Measurements from ENCODE around the gene MED13L. TPM values are rescaled to one million over a fixed set of nuclear protein-coding genes. Genes with fewer than 3 reads are reported as not detected.

The MED13L gene
- total RNA-seq (2021; fragmentation: NEBNext Ultra II Directional; extraction: Animal tissue kit (Norgen Biotek cat#: 25700)) (49.0 and 51.7 TPM in 2 replicates), polyA plus RNA-seq (2011; rRNA removed) (14.7 and 15.9 TPM in 2 replicates), polyA minus RNA-seq (2011; rRNA and poly(A)+ RNA removed) (108 and 121 TPM in 2 replicates)
- 16.0 TPM for polyA plus RNA-seq (2011; cell fraction: cytosol; rRNA removed)
- polyA plus RNA-seq (2011; cell fraction: nucleus; rRNA removed): 42.0 TPM
- 12.7 to 18.3 TPM (median 15.3 TPM) in 4 replicates for polyA plus RNA-seq (2012, experiment 1 of 2)
- 1.4 TPM for polyA plus RNA-seq (2012, experiment 2 of 2)
- polyA plus RNA-seq (2013, experiment 1 of 2): 13.5 TPM
- 12.2 TPM for polyA plus RNA-seq (2013, experiment 2 of 2)
- polyA minus RNA-seq (2011; cell fraction: cytosol; rRNA and poly(A)+ RNA removed): 37.8 TPM
- 231 TPM for polyA minus RNA-seq (2011; cell fraction: nucleus; rRNA and poly(A)+ RNA removed)
- long read RNA-seq, experiment 1, full-length matches to known transcripts: 1 of 19 reads
- long read RNA-seq, experiment 1, partial matches to known transcripts: 8 of 19 reads
- long read RNA-seq, experiment 1, other reads (novel, unspliced or antisense): 10 of 19 reads
- long read RNA-seq, experiment 2, partial matches to known transcripts: 0 of 1 reads
- long read RNA-seq, experiment 2, other reads (novel, unspliced or antisense): 1 of 1 reads

- H3K9me3 ChIP-seq (ENCODE audit: insufficient read depth in 2 of 2, low read depth in 1 of 2, low read length in 1 of 2): no peaks in the 10 kb centered on the region
- H3K18ac ChIP-seq (ENCODE audit: extremely low read depth, low read length): peak within 1 kb of the TSS; percentile 89
- peak within 1 kb of the TSS; percentile 2 for H3K56ac ChIP-seq (replicated peaks; ENCODE audit: insufficient read length, low read depth, low read length)
- peak within 1 kb of the TSS; percentile 58 to 99 (median 73); a peak in 6 of 7 replicates for H3K9ac ChIP-seq (replicated peaks in 1 of 4; ENCODE audit: extremely low read depth in 1 of 4, low read depth in 3 of 4, low read length in 3 of 4)
- FAIRE-seq (no peak), DNase-seq (ENCODE audit: low read depth in 1 of 2, low spot score in 2 of 2) (peak; percentile 47 to 87)
- no peak within 1 kb of the TSS for H4K91ac ChIP-seq (replicated peaks; ENCODE audit: insufficient read length, low read length)
- no peak within 1 kb of the TSS for H3K4ac ChIP-seq (replicated peaks; ENCODE audit: insufficient read length, low read depth, low read length)
- no peak within 1 kb of the TSS; the same call in none of the 2 replicates for H2BK5ac ChIP-seq (ENCODE audit: low read depth, low read length)
- H2AK5ac ChIP-seq (ENCODE audit: low read depth, low read length): no peak within 1 kb of the TSS
- peak within 1 kb of the TSS; percentile 69; the same call in 1 of the 2 replicates for H3K27ac ChIP-seq (ENCODE audit: low read depth, low read length)
- peaks cover 9 to 41% of the 10 kb centered on the region in 2 experiments; a peak in 3 of 4 replicates for H3K79me2 ChIP-seq (ENCODE audit: control insufficient read depth in 1 of 2, insufficient read depth in 2 of 2, low read length in 2 of 2)
- H2BK20ac ChIP-seq (ENCODE audit: low read length): no peak within 1 kb of the TSS
- peak within 1 kb of the TSS; percentile 53; the same call in 1 of the 2 replicates for H2AFZ ChIP-seq (ENCODE audit: low read length)
- peaks cover 10% of the 10 kb centered on the region; the same call in 1 of the 2 replicates for H3K23me2 ChIP-seq (ENCODE audit: low read depth, low read length)
- H4K20me1 ChIP-seq (replicated peaks in 1 of 2; ENCODE audit: control insufficient read depth in 1 of 2, insufficient read depth in 2 of 2, low read length in 2 of 2): peaks cover 0 to 7% of the 10 kb centered on the region in 2 experiments
- peaks cover 2 to 12% (median 7%) of the 10 kb centered on the region in 4 experiments; a peak in 4 of 7 replicates for H3K4me1 ChIP-seq (replicated peaks in 1 of 4; ENCODE audit: control insufficient read depth in 3 of 4, insufficient read depth in 4 of 4, low read length in 3 of 4)
- H2BK12ac ChIP-seq (ENCODE audit: low read depth, low read length): peak within 1 kb of the TSS; percentile 73; the same call in 1 of the 2 replicates
- H3K14ac ChIP-seq (ENCODE audit: insufficient read length): no peak within 1 kb of the TSS
- H4K8ac ChIP-seq (ENCODE audit: extremely low read depth, insufficient read depth, low read length): peak within 1 kb of the TSS; percentile 90
- H3K23ac ChIP-seq (ENCODE audit: insufficient read length): no peak within 1 kb of the TSS
- H2BK120ac ChIP-seq (replicated peaks; ENCODE audit: low read depth, low read length): no peak within 1 kb of the TSS
- H3K36me3 ChIP-seq (ENCODE audit: control insufficient read depth in 2 of 4, insufficient read depth in 4 of 4, low read length in 3 of 4): no peaks in the 10 kb centered on the region
- no peaks in the 10 kb centered on the region for H3K27me3 ChIP-seq (replicated peaks in 1 of 4; ENCODE audit: control insufficient read depth in 3 of 4, extremely low read depth in 1 of 4, insufficient read depth in 3 of 4, low read length in 3 of 4)
- H4K5ac ChIP-seq (ENCODE audit: insufficient read length, low read depth, low read length): peak within 1 kb of the TSS; percentile 70
- no peaks in the 10 kb centered on the region for H3K79me1 ChIP-seq (ENCODE audit: low read depth, low read length)
- ChIA-PET POLR2A (ENCODE audit: partially characterized antibody) (interaction anchor here (1.0 to 1.4 kb wide), 5 partner anchors 11 to 229 kb away, joined by 3 to 4 read pairs (median 3); no protein-coding TSS in a partner anchor), CTCF (ENCODE audit: partially characterized antibody) (interaction anchor here (0.6 to 1.4 kb wide), 12 partner anchors 59 to 412 kb away, joined by 3 to 6 read pairs (median 4); no protein-coding TSS in a partner anchor)
- WGBS, 2 experiments (ENCODE audit: extremely low coverage in 1 of 2, insufficient coverage in 1 of 2, insufficient read length in 1 of 2, insufficient replicate concordance in 2 of 2, low coverage in 1 of 2, low lambda C conversion rate in 2 of 2, missing lambda C conversion rate in 1 of 2): 2% methylated on average over 22 of the region's 111 CpGs; no CpG with 5 or more reads in 1 of the 2 experiments
- 0 out of 2 replicates have a peak within 1 kb of the TSS, but pooled peaks have one; percentile 33 for H2BK15ac ChIP-seq (ENCODE audit: low read length)
- H3K4me2 ChIP-seq (ENCODE audit: insufficient read depth in 1 of 2, low read depth in 2 of 2, low read length in 2 of 2): peak within 1 kb of the TSS; percentile 73 to 77
- H3K4me3 ChIP-seq (ENCODE audit: extremely low read depth in 1 of 4, insufficient read depth in 2 of 4, low read depth in 3 of 4, low read length in 4 of 4): peak within 1 kb of the TSS; percentile 89 to 97 (median 92)
- TF ChIP-seq, protein P1, sequence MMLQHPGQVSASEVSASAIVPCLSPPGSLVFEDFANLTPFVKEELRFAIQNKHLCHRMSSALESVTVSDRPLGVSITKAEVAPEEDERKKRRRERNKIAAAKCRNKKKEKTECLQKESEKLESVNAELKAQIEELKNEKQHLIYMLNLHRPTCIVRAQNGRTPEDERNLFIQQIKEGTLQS (IDR thresholded peaks at IDR 0.05; ENCODE audit: insufficient read depth, low read depth, low read length): 0 out of 2 replicates have a peak, but pooled peaks have one; percentile 46
- TF ChIP-seq KDM1A (IDR thresholded peaks at IDR 0.05; ENCODE audit: borderline replicate concordance, low read length): no peak
- TF ChIP-seq GTF2F1 (IDR thresholded peaks at IDR 0.05; ENCODE audit: borderline replicate concordance, low read depth, low read length): no peak
- TF ChIP-seq KDM4A (IDR thresholded peaks at IDR 0.05; ENCODE audit: low read depth, low read length, severe bottlenecking): no peak
- TF ChIP-seq EGR1 (IDR thresholded peaks at IDR 0.05; ENCODE audit: borderline replicate concordance, low read depth, low read length): peak; percentile 57
- peak; percentile 89 for TF ChIP-seq YY1 (IDR thresholded peaks at IDR 0.05; ENCODE audit: low read depth, low read length)
Measured at GRCh38 chr12:116277467-116278278, at the start of gene MED13L. MED13L (minus strand) TSS chr12:116277693; CDS start chr12:116277131, 562 bp downstream.
